GM21723 (cell line): ENCODE results near the gene IL21R.
"Not testable (repeated sequence)": the region's sequence is repeated elsewhere in the genome, so short reads cannot be mapped to it uniquely, and the experiment has no call there.

ENCODE experiments used
- ATAC-seq: cut with Tn5 transposase; IDR thresholded peaks from one replicate; pipeline ENCODE4 v1.9.1; 2021; ENCODE audit warnings: mild to moderate bottlenecking, moderate library complexity; ENCODE audit not compliant: unreplicated experiment

The IL21R gene

DNA sequence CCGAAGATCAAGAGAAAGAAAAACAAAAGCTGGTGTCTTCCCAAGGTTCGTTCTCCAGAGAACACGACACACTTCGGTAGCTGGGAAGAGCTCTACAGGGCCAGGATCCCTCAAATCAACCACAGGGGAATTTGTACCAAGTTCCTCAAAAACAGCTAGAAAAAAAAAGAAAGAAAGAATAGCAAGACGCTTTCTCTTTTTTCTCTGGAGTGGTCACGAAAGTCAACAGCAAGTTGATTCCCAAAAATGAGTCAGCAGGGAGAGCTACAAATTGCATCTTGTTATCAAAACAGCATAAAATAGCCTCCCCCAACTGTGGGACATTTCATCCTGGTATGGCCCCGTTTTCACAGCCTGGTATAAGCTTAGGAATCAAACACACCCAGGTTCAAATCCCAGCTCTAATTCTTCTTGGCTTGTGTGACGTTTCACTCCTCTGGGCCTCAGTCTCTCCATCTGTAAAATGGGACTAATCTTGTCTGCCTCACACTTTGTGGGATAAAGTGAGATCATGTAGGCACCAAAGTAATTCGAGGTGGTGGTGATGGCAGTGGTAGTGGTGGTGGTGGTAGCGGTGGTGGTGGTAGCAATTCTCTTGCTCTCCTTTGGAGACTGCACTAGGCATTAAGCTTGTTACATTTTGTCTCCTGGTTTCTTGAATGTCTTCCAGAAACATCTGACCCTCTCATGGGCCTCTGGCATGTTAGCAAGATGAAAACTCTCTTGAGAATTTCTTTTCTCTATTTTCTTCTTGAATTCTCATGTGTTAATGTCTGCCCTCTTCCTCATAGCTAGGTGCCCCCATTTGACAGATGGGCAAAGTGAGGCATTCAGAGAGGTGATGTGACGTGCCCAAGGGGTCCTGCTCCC is 988 bp upstream of the IL21R start:
- no peak for ATAC-seq

DNA sequence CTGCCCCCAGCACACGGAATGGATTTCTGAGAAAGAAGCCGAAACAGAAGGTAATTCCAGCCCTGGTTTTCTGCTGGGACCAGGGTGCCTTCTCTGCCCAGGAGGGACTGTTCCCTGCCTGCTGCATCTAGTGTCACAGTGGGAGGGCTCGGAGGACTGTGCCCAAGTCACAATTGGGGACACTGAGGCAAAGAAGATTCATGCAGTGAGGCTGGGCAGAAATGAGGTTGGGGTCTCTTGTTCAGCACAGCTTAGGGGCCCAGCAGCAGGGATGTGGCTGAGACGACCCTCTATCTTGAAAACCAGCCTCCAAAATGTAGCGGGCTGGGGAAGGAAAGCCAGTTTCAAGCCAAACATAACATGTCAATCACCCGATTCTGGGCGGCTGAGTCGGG is 592 bp downstream of the IL21R start:
- no peak for ATAC-seq

DNA sequence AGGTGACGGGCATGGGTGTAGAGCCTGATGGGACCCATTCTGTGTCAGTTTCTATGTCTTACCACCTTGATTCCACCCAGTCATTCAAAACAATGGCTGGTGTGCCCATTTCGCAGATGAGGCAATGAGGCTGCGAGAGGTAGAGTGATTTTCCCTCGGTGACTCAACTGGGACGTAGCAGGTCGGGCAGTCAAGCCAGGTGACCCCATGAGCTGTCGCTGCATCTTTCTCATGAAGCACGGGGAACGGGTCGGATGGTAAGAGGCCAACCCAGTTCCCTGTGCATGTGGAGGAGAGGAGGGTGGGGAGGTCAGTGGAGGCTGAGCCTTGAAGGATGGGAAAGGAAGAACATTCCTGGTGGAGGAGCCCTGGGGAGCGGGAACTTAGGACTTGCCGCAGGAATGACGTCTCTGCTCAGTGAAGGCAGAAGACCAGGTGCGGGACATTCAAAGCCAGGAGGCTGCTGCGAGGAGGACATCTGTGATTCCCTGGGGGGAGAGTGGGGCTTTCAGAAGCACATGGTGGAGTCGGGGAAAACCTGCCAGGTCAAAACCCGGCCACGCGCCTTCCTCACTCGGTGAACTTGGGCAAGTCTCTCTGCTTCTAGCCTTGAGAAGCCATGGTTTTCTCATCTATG is 1.1 kb downstream of the IL21R start:
- no peak for ATAC-seq

DNA sequence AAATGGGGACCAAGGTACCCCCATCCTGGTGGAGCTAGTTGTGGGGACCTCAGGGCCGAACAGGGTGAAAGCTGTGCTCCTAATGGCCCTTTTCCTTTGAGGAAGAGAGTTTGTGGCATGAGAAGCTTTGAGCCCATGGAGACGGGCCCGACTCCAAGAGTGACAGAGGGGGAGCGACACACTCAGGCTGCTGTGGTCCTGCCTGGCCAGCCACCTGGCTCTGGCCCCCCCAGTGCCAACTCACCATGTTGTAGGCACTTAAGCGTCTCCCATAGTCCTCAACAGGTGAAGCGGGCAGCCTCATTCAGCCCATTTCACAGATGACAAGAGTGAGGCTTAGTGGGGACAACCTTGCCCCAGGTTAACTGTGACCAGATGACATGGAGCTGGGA is 1.6 kb downstream of the IL21R start:
- ATAC-seq = no peak

DNA sequence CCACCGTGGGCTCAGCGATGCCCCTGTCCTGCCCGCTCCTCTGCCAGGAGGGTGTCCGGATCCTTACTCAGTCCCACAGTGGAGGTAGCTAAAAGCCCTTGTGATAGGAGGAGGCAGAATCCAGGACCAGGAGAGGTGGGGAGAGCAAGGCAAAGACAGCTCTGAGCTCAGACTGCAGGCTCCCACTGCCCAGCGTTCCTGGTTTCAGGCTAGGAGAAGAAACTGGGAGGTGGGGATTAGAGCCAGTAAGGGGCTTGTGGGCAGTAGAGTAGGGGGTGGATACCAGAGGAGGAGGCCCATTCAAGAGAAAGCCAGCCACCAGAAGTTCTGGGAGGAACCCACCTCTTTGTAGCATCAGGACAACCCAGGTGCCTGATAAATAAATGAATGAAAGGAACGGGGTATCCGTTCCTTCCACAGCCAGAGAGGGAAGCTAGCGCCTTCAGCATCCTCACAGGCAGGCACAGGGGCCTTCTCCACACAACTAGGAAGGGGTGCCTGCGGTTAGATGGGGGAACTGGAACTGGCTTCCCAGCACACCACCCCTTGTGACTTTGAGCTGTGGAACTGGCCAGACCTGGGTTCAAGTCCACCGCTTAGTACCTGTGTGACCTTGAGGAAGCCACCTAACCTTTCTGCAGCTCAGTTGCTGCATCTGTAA is 2.3 kb downstream of the IL21R start:
- ATAC-seq = no peak

DNA sequence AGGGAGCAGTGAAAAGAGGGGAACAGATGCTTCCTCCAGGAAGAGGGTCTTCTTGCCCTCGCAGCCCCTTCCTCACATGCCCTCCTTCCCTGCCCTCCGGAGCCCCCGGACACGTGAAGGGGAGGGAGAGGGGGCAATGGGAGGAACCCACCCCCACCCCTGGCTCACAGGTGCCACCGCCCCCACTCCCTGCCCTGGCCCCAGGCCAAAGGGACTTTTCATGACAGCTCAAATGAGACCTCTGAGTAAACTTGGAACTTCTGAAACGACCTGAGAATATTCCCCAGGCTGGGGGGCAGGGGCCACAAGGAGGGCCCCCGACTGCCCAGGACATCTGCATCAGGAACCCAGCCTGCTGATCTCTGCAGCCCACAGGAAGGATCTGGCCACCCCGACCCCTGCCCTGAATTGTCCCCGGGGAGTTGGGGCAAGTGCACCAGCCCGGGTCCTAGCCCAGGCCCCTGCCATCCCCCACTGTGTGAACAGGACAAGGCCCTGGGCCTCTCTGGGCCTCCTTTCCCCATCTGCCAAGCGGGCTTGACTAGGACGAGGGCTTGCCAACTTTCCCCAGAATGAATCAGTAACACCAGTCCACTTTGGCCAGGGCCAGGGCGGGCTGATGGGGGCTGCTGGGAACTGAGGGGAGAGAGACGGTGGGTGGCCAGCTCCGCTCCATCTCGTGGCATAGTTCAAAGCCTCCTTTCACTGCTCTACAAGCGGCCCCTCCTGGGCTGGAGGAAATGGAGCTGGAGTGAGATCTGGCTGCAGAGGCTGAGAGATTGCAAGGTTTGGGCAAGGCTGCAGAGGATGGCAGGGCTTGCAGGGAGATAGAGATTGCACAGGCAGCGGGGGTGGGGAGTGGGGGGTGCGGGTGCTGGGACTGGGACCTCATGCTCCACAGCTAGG is 3.8 kb downstream of the IL21R start:
- ATAC-seq = no peak

DNA sequence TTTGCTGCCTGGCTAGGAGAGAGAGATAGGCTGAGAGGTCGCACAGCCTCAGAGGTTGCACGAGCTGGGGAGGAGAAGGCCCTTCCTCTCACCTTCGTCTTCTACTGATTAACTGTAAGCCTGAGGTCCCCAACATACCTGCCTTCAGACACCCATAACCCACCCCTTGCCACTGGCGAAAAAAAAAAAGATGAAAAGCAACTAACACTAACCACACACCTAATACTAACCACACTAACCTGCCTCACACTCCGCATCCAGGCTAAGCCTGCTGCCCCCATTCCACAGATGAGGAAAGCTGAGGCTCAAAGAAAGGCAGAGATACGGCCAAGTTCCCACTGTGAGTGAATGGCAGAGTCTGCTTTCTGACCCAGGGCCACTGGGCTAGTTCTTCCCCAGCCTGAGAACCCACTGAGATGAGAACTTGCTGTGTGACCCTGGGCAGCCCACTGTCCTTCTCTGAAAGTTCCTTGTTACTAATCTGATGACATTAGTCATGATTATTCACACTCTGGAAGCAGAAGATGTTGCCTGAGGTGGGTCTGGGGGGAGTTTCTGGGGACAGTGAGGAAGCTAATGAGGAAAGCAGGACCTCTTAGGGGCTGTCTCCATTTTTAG is 4.6 kb downstream of the IL21R start:
- no peak for ATAC-seq

DNA sequence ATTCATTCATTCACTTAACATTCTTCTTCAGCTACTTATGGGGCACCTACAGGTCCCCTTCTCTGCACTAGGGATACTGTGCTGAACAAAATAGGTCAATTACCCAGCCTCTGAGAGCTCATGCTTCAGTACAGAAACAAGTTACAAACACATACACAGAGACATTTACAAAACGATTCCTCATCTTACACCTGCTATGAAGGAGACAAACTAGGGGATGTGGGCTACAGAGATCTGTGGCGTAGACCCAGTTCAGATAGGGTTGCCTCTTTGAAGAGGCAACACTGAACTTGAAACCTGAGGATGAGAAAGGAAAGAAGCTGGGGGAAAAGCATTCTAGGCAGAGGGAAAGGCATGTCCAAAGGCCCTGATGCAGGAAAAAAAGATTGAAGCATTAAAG is 5.2 kb downstream of the IL21R start:
- ATAC-seq = no peak

DNA sequence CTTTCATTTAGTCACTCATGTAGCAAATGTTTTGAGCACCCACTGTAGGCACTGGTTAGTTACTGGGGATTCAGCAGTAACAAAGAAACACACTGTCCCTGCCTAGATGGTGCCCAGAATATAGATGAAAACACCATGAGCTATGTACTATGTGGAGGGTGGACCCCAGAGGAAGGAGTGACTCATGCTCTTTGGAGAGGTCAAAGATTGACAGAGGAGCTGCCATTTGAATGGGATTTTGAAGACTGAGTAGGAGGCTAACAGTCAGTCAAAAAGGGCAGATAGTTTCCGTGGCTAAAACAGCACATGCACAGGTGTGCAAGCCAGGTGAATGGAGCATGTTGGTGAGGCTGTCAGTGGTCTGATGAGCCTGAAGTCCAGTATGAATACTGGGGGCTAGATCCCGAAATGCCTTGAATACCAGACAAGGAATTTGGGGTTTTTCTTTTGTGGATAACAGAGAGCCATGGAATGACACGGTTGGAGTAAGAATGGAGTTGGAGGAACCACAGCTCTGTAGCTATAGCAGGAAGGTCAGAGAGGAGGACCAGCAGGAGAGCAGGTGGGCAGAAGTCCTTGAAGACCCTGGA is 6.1 kb downstream of the IL21R start:
- peak; percentile 30 for ATAC-seq

DNA sequence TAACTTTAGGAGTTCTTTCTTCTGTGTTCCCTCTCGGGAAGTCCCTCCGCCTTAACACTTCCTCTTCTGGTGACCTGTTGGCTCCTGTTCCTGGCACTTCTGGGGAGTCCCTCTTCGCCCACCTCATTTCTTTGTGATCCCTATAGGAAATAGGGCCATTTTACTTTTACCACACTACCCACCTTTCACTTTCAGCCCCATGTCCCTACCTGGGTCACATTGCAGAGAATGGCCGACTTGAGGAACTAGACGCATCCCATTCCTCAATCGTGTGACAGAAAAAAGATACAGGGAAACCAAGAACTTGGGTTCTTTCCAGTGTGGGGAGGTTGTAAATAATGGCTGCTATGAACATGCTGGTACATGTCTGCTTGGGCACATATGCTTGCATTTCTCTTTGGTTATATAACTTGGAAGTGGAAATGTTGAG is 6.6 kb downstream of the IL21R start:
- no peak for ATAC-seq

DNA sequence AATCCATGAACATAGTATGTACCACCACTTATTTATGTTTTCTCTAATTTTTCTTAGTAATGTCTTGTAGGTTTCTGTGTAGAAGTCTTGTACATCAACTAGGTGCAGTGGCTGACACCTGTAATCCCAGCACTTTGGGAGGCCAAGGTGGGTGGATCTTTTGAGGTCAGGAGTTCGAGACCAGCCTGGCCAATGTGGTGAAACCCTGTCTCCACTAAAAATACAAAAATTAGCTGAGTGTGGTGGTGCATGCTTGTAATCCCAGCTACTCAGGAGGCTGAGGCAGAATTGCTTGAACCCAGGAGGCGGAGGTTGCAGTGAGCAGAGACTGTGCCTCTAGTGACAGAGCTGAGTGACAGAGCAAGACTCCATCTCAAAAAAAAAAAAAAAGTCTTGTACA is 8.0 kb downstream of the IL21R start:
- not testable (repeated sequence) for ATAC-seq

DNA sequence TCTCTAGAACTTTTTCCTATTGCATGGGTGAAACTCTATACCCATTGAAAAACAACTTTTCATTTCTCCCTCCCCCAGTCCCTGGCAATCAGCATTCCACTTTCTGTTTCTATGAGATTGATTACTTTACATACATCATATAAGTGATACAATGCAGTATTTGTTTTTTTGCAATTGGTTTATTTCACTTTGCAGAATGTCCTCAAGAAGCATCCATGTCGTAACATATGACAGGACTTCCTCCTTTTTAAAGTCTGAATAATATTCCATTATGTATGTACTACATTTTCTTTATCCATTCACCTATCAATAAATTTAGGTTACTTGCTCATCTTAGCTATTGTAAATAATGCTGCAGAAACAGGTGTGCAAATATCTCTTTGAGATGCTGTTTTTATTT is 8.8 kb downstream of the IL21R start:
- ATAC-seq = no peak

DNA sequence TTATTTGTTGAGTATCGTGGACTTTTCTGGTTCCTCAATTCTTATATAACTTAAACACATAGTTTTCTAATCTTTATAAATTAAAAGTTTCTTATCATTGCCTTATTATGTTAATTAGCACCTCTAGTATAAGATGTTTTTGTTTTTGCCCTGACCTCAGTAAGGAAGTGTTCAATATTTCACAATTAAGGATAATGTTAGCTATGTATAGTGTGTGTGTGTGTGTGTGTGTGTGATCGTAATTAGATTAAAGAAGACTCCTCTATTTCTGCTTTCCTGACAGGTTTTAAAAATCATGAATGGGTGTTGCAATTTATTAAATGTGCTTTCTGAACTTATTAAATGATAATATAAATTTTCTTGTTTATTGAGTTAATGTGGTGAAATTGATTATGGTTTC is 12.0 kb downstream of the IL21R start:
- ATAC-seq = no peak

DNA sequence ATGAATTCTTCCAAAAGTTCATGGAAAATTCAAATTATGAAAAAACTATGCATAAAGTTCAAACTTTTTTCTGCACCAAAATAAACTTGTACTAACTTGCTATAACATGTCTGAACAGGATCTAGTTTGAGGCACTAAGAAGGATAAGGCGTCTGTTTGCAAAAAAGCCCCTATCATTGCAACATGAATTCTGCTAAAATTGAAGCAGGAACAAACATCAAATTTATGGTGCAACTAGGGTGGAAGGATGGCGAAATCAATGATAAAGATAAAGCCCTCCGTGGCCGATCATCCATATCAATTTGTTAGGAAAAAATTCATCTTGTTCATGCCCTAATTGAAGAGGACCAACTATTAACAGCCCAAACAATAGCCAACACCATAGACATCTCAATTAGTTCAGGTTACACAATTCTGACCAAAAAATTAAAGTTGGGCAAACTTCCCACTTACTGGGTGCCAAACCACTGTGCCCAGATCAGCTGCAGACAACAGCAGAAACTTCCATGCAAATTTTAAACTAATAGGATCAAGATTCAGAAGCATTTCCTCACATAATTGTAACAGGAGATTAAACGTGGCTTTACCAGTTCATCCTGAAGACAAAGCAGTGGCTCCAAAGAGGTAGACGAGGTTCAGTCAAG is 12.9 kb downstream of the IL21R start:
- ATAC-seq = no peak

DNA sequence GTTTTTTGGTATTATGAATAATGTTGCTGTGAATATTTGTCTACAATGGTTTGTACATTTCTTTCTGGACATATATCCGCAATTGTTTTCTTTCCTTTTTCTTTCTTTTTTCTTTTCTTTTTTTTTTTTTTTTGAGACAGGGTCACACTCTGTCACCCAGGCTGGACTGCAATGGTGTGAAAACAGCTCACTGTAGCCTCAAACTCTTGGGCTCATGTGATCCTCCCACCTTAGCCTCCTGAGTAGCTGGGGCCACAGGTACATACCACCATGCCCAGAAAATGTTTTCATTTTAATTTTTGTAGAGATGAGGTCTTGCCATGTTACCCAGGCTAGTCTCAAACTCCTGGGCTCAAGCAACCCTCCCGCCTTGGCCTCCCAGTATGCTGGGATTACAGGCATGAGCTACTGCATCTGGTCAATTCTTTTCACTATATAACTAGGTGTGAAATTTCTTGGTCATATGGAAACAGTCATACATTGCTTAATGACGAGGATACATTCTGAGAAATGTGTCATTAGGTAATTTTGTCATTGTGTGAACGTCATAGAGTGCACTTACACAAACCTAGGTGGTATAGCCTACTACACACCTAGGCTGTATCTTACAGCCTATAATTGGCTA is 15.2 kb downstream of the IL21R start:
- no peak for ATAC-seq

DNA sequence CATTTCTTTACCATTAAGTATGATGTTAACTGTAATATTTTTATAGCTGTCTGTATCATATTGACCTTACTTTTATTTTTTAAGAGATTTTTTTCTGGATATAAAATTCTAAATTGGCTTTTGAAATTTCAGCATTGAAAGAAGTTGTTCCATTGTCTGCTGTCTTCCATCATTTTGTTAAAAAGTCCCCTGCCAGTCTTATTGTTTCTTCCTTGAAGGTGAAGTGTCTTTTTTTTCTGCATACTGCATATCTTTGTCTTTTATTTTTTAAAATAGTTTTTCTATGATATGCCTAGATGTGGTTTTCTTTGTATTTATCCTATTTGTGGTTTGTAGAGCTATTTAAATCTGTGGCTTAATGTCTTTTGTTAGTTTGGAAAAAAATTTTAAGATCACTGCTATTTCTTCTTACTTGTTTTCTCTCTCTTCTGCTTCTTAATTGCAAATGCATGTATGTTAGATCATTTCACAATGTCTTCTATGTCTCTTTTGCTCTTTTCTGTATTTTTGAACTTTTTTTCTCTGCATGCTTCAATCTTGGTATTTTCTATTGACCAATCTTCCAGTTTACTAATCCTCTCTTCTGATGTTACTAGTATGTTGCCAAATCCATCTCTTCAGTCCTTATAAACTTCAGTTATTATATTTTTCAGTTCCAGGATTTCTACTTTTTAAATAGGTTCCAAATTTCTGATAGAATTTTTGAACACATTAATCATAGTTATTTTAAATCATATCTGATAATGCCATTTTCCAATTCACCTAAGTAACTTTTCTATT is 20.2 kb downstream of the IL21R start:
- ATAC-seq = no peak

DNA sequence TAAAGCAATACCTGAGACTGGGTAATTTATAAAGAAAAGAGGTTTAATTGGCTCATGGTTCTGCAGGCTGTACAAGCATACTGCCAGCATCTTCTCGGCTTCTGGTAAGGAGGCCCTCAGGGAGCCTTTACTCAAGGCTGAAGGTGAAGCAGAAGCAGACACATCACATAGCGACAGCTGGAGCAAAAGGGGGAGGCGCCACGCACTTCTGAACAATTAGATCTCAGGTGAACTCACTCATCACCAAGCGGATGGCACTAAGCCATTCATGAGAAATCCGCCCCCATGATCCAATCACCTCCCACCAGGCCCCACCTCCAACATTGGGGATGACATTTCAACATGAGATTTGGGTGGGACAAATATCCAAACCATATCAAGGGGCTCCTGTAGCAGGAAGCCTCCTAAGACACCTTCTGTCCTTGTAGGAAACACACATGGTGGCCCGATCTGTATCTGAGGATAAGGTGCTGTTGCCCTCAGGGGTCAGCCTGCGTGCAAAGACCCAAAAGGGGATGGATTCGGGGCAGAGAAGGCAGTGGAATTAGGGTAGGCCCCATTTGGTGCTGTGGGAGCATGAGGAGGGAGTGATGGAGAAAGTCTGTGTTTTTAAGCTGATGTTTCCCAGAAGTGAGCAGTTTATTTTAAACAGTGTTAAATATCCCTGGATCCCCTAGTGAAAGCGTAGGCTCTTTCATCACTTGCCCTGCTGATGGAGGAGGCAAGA is 23.0 kb downstream of the IL21R start:
- no peak for ATAC-seq

DNA sequence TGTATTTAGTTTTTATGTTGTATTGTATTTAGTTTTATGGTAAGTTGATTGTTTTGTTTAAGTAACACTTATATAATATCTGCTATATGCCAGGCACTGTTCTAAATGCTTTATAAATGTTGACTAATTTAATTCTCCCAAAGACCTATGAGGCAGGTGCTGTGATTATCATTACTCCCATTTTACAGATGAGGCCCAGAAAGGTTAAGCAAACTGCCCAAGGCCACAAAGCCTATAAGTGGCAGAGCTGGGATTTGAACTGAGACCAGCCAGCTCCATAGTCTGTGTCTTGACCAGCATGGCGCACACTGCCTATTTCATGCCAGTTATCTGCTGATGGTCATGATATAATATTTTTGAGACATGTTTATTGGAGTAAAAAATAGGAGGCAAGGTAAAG is 24.0 kb downstream of the IL21R start:
- ATAC-seq = no peak
